NCI-H1105 (cell line): Measurements from ENCODE around the gene LITAF.
A peak's percentile ranks its signal among the peaks of the same experiment; 100 is the strongest.

Source experiments
- DNase-seq: peaks from one replicate; lab custom pipeline; 2025; lab: John Stamatoyannopoulos, UW

LITAF gene

GRCh38 chr16:11586856-11587642 is at the start of gene LITAF:
TSS of gene LITAF (minus strand) at chr16:11586919. CDS start at chr16:11556730, 30,189 bp downstream.
- peak; percentile 53 for DNase-seq

DNA sequence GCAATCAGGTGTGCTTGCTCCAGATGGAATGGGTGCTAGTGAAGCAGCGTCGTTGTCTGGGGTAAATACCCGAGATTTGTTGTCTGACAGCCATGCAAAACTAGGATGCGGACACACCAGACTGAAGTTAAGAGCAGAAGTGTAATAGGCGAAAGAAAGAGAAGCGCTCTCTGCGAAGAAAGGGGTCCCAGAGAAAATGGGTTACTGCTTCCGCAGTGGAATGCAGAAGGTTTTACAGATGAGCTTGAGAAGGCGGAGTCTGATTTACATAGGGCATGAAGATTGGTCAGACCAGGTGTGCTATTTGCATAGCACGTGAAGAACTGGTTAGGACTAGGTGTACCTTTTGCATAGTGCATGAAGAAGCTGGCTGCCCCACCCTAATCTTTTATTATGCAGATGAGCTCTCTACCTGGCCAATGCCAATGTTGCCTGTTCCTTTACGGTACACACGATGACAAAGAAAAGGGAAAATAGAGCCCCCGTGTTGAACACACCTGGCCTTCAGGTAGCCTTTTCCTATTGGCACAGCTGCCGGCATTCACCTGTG is 49.5 kb upstream of the LITAF start:
- DNase-seq = no peak

GRCh38 chr16:11635679-11636171 is 49.0 kb upstream of the LITAF start:
- DNase-seq = no peak

- no peak for DNase-seq
Observed at GRCh38 chr16:11635113-11635652, 48.5 kb upstream of the LITAF start.

DNA sequence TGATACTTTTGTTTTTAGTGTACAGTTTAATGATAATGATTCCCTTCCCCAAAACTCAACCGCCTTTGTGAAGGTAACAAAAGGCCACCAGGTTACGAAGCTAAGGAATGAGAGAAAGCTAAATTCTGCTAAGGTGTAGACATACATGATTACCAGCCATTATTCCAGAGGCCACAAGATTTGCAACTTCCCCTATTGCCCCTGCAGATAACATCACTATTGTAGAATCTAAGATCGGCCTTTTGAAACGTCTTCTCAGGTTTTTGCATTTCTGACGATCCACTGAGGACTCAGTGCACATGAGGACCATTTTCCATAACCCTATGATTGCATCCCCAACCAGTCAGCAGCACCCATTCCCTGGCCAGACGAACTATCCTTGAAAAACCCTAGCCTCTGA is 47.6 kb upstream of the LITAF start:
- DNase-seq = no peak

DNA sequence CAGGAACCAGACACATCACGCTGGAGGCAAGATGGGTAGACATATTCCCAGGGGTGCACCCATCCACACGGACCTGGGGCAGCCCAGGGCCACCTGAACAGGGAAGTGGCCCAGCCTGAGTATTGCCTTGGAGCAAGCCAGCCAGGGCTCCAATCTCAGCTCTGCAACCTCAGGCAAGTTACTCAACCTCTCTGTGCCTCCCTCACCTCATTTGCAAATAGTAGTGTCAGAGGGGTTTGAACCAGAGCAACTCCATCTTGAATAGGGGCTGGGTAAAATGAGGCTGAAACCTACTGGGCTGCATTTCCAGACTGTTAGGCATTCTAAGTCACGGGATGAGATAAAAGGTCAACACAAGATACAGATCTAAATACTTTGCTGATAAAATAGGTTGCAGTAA is 46.4 kb upstream of the LITAF start:
- DNase-seq = no peak

- no peak for DNase-seq
Observed at GRCh38 chr16:11632455-11632939, 45.8 kb upstream of the LITAF start.

DNA sequence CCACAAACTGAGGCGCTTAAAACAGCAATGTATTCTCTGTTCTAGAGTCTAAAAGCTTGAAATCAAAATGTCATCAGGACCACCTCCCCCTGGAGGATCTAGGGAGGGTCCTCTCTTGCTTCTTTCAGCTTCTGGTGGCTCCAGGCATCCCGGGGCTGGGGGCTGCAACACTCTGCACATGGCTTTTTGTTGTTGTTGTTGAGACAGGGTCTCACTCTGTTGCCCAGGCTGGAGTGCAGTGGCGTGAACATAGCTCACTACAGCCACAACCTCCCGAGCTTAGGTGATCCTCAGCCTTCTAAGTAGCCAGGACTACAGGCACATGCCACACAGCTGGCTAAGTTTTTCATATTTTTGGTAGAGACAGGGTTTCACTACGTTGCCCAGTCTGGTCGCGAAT is 44.5 kb upstream of the LITAF start:
- no peak for DNase-seq

DNA sequence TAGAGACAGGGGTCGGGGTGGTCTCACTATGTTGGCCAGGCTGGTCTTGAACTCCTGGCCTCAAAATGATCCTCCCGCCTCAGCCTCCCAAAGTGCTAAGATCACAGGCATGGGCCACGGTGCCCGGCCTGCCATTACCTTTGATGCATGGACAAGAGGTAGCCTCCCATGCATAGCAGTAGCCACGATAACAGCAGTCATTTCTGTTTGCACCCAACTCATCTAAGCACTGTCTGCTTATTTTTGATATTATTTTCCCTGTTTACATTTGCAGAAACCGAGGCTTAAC is 44.0 kb upstream of the LITAF start:
- DNase-seq = no peak

- no peak for DNase-seq
Observed at GRCh38 chr16:11630046-11630767, 43.5 kb upstream of the LITAF start.

- DNase-seq = peak; percentile 42
Observed at GRCh38 chr16:11629071-11630030, 42.6 kb upstream of the LITAF start.

GRCh38 chr16:11627822-11628457 is 41.2 kb upstream of the LITAF start:
- DNase-seq = no peak

DNA sequence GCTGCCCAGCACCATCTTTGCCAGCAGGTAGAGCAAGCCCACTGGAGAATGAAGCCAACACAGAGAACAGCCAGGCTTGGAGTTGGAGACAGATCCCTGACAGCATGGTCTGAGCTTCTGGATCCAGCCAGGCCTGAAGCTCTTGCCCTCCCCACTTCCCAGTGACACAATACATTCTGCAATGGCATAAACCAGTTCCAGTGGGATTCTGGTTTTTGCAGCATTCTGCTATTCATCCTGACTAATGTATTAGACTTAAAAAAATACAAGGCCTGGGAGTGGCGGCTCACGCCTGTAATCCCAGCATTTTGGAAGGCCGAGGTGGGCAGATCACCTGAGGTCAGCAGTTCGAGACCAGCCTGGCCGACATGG is 40.6 kb upstream of the LITAF start:
- no peak for DNase-seq

- no peak for DNase-seq
Observed at GRCh38 chr16:11626657-11627291, 40.1 kb upstream of the LITAF start.

- no peak for DNase-seq
Observed at GRCh38 chr16:11625769-11626168, 39.0 kb upstream of the LITAF start.

DNA sequence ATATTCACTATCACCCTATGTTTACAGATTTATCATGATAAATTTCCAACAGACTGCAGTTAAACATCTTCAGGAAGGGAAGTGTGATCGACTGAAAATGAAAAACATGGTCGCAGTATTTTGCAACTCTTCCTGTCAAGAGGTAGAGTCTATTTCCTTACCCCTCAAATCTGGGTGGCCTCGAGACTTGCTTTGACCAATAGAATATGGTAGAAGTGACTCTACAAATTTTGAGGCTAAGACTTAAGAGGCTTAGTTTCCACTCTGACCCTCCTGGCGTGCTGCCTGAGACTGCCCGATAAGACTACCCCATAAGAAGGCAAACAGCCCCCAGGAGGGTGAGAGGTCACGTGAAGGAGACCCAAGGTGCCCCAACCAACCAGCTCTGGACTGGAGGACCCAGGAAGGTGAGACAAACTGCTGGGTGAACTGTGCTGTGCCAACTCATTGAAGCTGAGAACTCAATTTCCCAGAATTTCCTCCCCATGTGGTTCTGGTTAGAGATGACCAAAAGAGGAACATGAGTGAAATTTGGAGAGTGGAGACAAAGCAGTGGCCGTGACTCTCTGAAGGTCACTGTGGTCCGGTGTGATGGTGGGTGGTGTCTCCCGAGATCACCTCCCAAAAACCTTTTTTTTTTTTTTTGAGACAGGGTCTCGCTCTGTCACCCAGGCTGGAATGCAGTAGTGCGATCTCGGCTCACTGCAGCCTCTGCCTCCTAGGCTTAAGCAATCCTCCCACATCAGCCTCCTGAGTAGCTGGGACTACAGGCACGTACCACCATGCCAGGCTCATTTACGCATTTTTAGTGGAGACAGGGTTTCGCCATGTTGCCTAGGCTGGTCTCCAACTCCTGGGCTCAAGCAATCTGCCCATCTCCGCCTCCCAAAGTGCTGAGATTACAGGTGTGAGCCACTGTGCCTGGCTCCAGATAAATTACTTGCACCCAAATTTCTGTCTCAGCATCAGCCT is 38.2 kb upstream of the LITAF start:
- DNase-seq = no peak

GRCh38 chr16:11624205-11624604 is 37.5 kb upstream of the LITAF start:
- no peak for DNase-seq

DNA sequence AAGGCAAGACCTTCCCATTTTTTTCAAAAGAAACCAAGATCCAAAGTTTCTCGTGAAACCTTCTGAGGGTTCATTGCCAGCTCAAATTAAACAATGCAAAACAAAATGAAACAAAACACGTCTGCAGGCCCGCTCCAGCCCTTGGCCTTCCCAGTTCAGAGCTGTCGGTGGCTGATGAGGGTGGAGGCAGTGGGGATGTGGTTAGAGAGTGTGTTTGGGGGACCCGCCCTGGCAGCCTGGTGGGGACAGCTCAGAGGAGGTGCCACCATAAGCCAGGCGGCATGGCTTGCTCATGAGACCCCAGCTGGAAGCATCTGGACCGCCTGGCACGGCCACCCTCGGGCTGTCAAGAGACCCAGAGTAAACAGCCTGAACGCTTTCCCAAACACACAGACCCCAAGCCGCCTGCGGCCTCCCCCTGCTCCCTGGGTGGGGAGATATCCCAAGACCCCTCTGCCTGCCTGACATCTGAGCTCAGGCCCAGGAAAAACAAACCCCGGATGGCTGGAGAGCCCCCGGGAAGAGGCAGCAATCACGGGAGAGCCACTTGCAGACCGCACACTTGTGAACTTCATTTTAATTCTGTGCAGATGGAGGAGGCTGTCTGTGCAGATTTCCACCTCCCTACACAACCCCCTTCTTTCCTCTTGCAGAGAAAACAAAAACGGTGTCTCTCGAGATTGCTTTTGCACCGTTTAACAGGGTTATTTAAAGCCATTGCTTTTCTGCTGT is 35.4 kb upstream of the LITAF start:
- no peak for DNase-seq

DNA sequence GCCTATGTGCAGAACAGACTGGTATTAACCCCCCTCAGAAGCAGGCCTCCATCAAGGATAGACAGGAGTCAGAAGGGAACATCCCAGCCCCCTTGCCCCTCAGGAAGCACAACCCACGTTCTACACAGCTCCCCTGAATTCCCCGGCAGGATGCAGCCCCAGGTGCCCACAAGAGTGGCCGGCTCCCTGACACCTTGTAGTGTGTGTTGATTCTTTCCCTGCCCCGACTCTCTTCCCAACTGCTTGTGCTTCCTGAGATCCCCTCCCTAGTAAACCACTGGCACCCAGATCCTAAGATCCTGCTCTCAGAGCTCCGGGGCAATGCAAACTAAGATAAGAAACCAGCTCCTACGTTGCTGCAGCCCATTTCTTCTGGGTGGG is 34.8 kb upstream of the LITAF start:
- DNase-seq = no peak
